GM21786 (cell line): ENCODE data around the gene HTT.

Experiments
- ATAC-seq: cut with Tn5 transposase; IDR thresholded peaks from one replicate; pipeline ENCODE4 v1.9.1; 2021; ENCODE audit not compliant: unreplicated experiment

Gene HTT

GRCh38 chr4:3286335-3287175 lies 212.1 kb downstream of the HTT start:
- ATAC-seq = no peak

GRCh38 chr4:3287271-3287971 lies 212.9 kb downstream of the HTT start:
- ATAC-seq = no peak

DNA sequence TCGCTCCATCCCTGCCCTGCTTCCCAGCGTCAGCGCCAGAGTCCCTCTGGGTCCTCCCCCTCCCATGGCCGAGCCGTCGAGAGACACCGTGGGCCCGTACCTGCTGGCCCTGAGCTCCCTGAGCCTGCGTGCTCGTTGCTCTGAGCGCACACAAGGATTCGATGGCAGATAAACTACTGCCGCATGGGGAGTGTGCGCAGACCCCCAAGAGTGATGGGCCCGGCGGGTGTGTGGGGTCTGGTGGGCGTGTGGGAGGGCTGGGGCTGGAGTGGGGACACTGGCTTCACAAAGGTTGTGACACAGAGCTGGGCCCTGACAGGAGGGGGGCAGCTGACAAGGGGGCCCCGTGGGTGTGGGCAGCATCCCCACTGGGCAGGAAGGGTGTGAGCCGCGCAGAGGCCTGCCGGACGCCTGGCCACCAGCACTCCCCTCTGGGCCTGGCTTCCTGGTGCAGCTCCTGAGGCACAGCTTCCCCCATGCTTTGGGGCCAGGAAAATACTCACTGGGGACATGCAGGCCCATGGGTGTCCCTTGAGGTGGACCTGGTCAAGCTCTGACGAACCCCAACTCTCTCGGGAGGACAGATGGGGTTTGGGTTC lies 213.6 kb downstream of the HTT start:
- no peak for ATAC-seq

GRCh38 chr4:3288571-3289094 lies 214.2 kb downstream of the HTT start:
- no peak for ATAC-seq

GRCh38 chr4:3290476-3290875 lies 216.0 kb downstream of the HTT start:
- no peak for ATAC-seq

DNA sequence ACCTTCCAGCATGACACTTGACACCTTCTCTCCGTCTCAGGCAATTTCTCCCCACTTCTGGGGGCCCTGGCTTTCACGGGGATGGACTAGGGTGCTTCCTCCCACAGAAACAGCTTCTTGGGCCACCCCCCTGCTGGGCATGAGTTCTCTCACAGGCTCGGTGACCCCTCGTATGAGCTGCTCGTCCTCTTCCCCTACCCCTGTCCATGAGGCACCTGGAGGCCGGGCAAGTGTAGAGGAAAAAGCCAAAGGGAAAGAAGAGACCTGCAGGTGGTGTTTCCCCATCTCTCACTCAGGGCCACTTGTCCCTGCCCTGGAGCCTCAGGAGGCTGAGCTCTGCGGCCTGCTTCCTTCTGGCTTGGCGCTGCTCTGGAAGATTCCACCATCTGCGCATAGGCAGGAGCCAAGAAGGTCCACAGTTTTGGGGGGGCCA lies 216.4 kb downstream of the HTT start:
- ATAC-seq = no peak

DNA sequence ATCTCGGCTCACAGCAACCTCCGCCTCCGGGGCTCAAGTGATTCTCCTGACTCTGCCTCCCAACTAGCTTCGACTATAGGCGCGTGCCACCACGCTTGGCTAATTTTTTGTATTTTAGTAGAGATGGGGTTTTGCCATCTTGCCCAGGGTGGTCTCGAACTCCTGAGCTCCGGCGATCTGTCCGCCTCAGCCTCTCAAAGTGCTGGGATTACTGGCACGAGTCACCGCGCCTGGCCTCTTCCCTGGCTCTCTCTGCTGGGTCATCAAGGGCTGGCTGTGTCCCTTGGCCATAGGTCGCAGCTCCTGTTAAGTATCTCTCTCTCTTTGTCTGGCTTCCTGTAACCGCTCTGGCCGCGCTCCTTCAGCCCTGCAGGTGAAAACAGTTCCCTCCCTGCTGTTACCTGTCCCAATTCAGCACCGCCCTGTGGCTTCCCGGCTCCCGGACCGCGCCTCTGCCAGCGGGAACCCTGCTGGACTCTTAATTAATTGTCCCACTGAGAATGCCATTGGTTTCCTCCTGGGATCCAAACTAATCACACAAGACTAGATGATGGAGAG lies 217.0 kb downstream of the HTT start:
- ATAC-seq = no peak

- peak; percentile 36 for ATAC-seq
These were observed 217.6 kb downstream of the HTT start for GRCh38 chr4:3291969-3292570.

GRCh38 chr4:3292571-3293400 lies 218.3 kb downstream of the HTT start, which contains the start of gene RGS12:
RGS12 (plus strand) TSS chr4:3293021; CDS start chr4:3316171, 23,150 bp downstream.
- peak; percentile 86 for ATAC-seq
